NCI-H2171 treated with DMSO at 0.1 percent for 48 hours (cell line): Measurements from ENCODE around the gene CTNNA2.
"Not testable (repeated sequence)": the region's sequence is repeated elsewhere in the genome, so short reads cannot be mapped to it uniquely, and the experiment has no call there.

Experiments used
- DNase-seq: peaks from one replicate; lab custom pipeline; 2025; lab: John Stamatoyannopoulos, UW

CTNNA2 gene

GRCh38 chr2:80091237-80091636 lies 578.4 kb downstream of the CTNNA2 start:
- DNase-seq = no peak

GRCh38 chr2:80092474-80092873 lies 579.6 kb downstream of the CTNNA2 start:
- DNase-seq = no peak

- peak; percentile 72 for DNase-seq
Observed at GRCh38 chr2:80098503-80098902, 585.7 kb downstream of the CTNNA2 start.

GRCh38 chr2:80102026-80102425 lies 589.2 kb downstream of the CTNNA2 start:
- DNase-seq = no peak

GRCh38 chr2:80105015-80105640 lies 592.3 kb downstream of the CTNNA2 start:
- DNase-seq = no peak

- no peak for DNase-seq
Observed at GRCh38 chr2:80111185-80111584, 598.3 kb downstream of the CTNNA2 start.

- peak; percentile 91 for DNase-seq
Observed at GRCh38 chr2:80112790-80113189, 599.9 kb downstream of the CTNNA2 start.

GRCh38 chr2:80113399-80113798 lies 600.5 kb downstream of the CTNNA2 start:
- peak; percentile 84 for DNase-seq

- DNase-seq = no peak
Observed at GRCh38 chr2:80114812-80115211, 602.0 kb downstream of the CTNNA2 start.

- peak; percentile 84 for DNase-seq
Observed at GRCh38 chr2:80117401-80117800, 604.5 kb downstream of the CTNNA2 start.

GRCh38 chr2:80120866-80121265 lies 608.0 kb downstream of the CTNNA2 start:
- no peak for DNase-seq

- DNase-seq = no peak
Observed at GRCh38 chr2:80122675-80123074, 609.8 kb downstream of the CTNNA2 start.

- DNase-seq = no peak
Observed at GRCh38 chr2:80126596-80127189, 613.8 kb downstream of the CTNNA2 start.

- DNase-seq = no peak
Observed at GRCh38 chr2:80128080-80128479, 615.2 kb downstream of the CTNNA2 start.

- no peak for DNase-seq
Observed at GRCh38 chr2:80132281-80132680, 619.4 kb downstream of the CTNNA2 start.

- no peak for DNase-seq
Observed at GRCh38 chr2:80135001-80135400, 622.1 kb downstream of the CTNNA2 start.

GRCh38 chr2:80136338-80136737 lies 623.5 kb downstream of the CTNNA2 start:
- no peak for DNase-seq

- no peak for DNase-seq
Observed at GRCh38 chr2:80139001-80139400, 626.1 kb downstream of the CTNNA2 start.

GRCh38 chr2:80141007-80141726 lies 628.3 kb downstream of the CTNNA2 start:
- DNase-seq = no peak

GRCh38 chr2:80145499-80145898 lies 632.6 kb downstream of the CTNNA2 start:
- no peak for DNase-seq

- not testable (repeated sequence) for DNase-seq
Observed at GRCh38 chr2:80146757-80147156, 633.9 kb downstream of the CTNNA2 start.

- DNase-seq = no peak
Observed at GRCh38 chr2:80147690-80148089, 634.8 kb downstream of the CTNNA2 start.

- no peak for DNase-seq
Observed at GRCh38 chr2:80148906-80149305, 636.1 kb downstream of the CTNNA2 start.
